ENCODE results near the gene XRCC3.
"Not testable (repeated sequence)": the region's sequence is repeated elsewhere in the genome, so short reads cannot be mapped to it uniquely, and the experiment has no call there.

Gene XRCC3

GRCh38 chr14:103705118-103705503, 10.1 kb downstream of the XRCC3 start:
- no peak for DNase-seq

DNA sequence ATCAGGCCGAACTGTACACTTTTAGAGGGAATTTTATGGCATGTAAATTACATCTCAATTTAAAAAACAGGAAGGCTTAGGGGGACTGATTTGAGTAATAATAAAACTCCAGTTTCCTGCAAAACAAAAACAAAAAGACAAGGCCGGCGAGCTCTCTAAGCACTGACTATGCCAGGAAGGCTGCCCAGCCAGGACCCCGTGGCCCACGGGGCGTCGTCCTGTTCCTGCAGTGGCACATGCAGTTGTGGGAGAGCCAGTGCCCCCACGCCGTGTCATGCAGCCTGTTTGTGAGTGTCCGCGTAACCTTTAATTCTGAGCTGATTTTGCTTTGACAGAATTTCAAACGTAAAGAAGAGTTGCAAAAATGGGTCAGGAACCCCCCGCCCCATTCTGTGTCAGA, 10.5 kb downstream of the XRCC3 start:
- no peak for DNase-seq

DNA sequence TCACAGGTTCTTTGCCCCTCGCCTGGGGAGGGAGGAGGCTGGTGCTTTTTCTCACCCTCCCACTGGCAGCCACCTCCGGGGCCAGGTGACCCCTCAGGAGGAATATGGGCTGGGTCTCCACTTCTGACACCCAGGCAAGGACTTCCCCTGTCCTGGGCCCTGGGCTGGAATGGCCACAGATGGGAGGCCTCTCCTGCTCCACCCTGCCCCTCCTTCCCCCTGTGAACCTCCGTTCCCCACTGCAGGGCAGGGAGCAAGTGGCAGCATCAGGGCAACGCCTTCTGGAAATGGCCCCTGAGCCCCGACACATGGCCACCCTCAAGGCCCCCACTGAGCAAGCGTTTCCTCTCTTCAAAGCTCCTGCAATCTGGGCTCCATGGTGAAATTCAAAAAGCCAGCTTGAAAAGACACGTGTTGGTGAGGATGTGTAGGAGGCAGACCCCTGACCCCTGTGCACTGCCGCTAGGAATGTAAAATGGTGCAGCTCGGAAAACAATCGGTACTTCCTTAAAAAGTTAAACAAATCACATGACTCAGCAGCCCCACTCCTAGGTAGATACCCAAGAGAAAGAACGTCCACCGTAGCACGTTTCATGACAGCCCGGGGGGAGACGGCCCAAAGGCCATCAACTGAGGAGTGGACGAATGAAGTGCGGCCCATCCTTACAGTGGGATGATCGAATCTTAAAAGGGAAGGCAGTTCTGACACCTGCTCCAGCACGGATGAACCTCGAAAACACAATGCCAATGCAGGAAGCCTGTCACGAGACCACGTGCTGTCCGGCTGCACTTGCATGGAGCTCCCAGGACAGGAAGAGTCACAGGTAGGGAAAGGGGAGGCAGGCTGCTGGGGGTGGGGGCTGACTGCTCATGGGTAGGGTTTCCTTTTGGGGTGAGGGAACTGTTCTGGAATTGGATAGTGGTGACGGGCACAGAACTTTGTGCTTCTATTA, 11.5 kb downstream of the XRCC3 start:
- no peak for DNase-seq

DNA sequence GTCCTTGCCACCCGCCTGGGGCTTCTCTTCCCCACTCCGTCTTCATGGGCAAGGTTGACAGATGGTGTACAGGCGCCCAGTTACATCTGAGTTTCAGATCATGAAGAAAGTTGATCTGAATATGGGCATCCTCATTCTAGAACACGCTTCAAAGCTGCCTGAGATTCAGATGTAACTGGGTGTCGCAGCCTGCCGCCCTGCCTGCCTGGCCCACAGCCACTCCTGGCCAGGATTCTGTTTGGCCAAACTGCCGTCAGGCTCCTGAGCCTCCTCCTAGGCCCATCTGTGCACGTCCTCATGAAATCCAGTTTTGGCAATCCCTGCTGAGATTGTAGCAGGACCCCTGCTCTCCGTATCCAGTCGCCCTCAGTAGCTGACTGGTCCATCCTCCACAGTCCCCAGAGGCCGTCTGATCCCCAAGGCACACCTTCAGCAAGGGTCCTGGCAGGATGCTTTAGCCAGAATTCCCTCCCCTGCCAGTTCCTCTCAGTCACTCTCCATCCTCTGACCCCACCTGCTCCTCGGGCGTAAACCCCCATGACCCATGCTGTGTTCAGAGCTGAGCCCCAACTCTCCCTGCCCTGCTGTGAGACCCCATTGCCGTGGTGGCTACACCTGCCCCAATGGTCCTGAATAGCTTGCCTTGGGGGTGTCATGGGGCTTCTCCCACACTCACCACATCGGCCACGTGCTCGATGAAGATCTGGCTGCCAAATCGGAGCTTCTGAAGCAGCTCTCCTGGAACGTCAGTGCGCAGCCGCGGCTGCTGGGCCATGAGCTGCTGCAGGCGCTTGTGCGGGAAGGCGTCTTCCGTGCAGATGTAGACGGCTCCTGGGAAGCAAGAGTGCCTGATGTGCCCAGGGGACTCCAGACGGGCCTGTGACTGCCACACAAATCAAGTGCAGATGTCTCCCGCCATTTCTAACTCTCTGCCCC, 12.5 kb downstream of the XRCC3 start:
- DNase-seq = no peak

DNA sequence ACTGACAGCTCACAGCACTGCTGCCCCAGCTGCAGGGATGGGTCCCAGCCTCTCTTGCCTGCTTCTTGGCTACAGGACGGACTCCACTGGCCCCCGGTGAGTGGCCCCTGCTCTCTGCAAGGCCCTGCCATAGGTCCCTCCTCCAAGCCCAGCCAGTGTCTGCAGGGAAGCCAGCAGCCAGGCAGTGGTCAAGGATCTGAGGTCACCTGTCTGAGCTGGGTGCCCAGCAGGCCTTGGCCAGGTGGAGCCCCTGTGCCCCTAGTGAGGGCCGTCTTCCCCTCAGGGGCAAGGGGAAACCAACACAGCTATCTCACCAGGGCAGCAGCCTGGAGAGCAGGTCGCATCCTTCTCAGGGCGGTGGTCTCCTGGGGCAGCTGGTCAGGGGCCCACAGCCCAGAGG, 13.2 kb downstream of the XRCC3 start:
- DNase-seq = no peak

GRCh38 chr14:103700753-103701490, 14.3 kb downstream of the XRCC3 start:
- DNase-seq = no peak

DNA sequence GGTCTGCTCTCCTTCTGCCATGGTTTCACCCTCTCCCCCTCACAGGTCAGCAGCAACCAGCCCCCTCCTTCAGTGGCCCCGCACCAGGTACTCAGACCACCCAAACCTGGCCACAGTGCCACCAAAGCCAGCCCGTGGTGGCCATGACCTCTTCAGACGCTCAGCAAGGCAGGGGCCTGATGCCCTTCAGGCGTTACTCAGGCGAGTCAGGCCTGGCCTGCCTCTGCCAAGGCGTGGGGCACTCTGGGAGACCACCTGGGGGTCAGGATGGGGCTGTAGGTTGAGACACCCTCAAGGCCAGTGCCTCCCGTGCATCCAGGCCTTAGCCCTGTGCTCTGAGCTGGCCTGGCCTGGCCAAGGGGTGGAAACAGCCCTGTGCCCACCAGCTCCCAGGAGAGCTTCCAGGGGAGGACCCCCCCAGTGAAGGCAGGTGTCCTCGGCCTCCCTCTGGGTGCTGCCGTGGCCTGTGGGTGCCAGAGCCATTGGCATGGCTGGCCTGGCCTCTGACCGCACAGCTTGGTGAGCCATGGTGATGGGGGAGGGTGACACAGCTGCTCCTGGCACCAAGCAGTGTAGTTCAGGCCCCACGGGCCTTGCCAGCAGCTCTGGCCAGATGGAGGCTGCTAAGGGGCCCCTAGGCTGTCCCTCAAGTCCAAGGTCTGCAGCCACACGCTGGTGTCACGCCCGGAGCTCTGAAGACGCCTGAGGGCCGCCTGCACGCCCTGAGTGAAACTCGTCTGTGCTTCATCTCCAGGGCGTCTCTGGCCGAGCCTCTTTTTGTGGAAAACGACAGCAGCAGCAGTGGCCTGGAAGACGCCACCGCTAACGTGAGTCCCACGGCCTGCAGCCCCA, 15.1 kb downstream of the XRCC3 start:
- DNase-seq = no peak

DNA sequence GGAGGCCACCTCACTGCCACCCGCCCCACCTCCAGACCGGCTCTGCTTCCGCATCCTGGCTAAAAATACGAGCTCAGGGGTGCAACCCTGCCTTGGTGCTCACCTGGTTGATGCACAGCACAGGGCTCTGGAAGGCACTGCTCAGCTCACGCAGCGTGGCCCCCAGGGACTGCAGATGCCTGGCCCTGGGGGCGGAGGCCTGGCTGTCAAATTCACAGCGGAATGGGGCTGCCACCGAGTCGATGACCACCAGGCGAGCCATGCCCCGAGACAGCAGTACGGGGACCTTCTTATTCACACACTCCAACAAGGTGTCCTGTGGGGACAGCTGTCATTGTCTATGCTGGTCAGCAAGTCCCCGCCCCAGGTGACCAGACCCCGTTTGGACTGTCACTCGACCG, 16.0 kb downstream of the XRCC3 start:
- DNase-seq = no peak

DNA sequence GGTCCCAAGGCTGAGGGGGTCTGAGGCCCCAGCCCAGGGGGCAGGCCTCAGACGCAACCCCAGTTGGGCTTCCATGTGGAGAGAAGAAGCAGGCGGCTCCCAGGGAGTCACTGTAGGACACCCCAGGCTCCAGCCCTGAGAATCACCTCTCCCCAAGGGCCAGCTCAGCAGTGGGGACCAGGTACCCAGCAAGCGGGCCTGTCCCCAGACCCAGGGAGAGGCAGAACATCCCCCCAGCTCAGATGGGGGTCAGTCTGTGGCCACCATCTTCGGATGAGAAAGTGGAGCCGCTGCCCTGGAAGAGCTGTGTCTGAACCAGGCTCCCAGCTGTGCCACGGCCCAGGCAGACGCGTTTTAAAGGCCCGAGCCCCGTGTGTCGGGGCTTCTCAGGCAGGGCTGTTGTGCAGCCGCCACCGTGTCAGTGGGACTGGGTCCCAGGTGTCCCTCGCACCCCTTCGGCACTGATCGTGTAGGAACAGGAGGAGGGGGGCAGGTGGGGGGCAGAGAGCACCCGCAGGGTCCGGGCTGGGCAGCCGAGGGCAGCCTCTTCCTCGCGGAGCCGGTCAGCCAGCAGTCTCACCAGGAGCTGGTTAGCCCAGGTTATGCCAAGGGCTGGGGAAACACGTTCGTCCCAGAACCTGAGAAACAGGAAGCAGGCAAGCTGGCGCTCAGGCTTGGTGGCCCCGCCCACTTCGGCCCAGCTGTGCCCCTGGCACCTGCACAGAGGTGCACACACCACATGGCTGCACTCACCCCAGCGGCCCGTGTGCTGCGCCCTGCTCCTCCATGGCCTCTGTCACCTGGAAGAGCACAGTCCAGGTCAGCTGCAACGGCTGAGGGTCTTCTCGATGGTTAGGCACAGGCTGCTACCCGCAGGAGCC, 16.6 kb downstream of the XRCC3 start:
- DNase-seq = no peak

DNA sequence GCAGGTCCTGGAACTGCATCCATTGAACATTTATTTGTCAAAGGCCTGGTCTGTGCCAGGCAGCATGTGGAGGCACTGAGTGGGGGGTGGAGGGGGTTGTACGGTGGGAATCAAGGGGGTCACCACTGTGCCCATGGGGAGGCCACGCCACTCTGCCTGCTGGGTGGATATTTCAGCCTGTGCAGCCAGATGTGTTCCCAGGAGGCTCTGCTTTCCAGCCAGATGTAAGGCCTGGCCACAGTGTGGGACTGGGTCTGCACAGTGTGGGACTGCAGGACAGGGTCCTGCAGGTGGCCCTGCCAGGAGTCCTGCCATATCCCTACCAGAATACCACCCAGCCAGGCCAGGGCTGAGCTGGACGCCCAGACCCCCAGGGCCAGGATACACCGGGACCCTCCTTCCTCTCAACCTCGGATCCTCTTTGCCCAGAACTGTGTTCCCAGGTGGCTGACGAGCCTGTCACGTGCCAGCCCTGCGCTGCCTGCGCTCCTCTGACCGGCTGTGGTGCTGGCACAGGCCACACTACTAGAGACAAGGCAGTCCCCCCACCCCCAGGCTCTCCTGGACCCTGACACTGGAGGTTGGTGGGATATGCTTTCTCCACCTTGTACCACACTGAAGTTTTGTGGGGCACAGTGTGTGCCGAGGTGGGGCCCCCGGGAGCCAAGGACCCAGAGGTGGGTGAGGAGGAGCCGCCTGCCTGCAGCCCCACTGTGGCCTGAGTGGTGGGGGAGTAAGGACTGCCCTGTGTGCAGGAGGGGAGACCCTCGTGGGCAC, 17.5 kb downstream of the XRCC3 start:
- DNase-seq = no peak

GRCh38 chr14:103697206-103697602, 18.0 kb downstream of the XRCC3 start:
- DNase-seq = no peak

DNA sequence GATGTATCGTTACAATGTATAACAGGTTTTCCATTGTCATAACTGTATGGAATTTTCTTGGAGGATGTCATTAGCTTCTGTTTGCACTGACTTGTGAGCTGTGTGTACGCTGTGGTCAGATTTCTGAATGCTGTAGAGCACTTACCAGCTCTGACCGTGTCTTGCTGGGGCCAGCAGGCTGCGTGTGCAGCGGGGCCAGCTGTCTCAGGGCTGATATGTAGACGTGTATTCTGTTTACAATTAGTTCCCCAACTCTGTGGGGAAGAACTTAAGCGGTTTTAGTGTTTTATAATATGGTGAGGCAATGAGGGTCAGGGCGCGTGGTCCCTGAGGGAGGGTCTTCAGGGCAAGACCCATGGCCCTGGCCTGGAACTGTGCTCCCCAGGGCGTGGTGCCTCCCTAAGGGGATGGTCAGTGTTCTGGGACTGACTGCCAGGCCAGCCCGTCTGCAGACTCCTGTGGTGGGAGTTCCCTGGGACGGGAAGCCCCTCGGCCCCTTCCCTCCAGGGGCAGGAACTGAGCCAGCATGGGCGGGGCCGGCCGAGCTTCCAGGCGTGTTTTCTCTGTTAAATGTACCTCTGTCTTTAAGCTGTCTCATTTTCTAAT, 18.7 kb downstream of the XRCC3 start:
- DNase-seq = no peak

GRCh38 chr14:103696070-103696402, 19.2 kb downstream of the XRCC3 start:
- no peak for DNase-seq

- no peak for DNase-seq
These were observed 19.8 kb downstream of the XRCC3 start for GRCh38 chr14:103695296-103696069.

- no peak for DNase-seq
These were observed 20.7 kb downstream of the XRCC3 start for GRCh38 chr14:103694572-103695026.

DNA sequence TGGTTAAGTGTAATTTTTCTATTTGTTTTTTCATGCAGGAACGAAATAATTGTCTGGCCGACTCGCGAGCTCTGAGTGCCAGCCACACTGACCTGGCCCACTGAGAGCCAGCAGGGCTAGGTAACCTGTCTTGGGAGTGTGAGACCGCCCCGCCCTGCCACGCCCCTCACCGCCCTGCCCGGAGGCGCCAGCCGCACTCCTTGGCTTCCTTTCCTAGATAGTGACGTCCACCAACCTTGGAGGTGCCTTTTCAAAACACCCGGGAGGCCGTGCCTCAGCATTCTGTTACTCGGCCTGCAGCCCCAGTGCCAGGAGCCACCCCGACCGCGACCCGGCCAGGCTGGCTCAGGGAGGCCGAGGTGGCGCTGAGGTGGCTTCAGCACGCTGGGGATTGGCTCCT, 21.7 kb downstream of the XRCC3 start:
- DNase-seq = no peak

- no peak for DNase-seq
These were observed 22.4 kb downstream of the XRCC3 start for GRCh38 chr14:103692871-103693270.

GRCh38 chr14:103692159-103692558, 23.1 kb downstream of the XRCC3 start:
- no peak for DNase-seq

DNA sequence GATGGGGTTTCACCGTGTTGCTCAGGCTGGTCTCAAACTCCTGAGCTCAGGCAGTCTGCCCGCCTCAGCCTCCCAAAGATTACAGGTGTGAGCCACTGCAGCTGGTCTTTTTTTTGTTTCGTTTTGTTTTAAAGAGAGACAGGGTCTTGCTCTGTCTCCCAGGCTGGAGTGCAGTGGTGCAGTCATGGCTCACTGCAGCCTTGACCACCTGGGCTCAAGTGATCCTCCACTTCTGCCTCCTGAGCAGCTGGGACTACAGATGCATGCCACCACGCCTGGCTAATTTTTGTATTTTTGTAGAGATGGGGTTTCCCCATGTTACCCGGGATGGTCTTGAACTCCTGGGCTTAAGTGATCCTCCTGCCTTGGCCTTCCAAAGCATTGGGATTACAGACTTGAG, 23.6 kb downstream of the XRCC3 start:
- not testable (repeated sequence) for DNase-seq
